Neural cell (in vitro differentiated cells): ENCODE data around the gene TOR1A.

ENCODE experiments used
- CTCF ChIP-seq: fragments of 450-650 bp; IDR thresholded peaks from 2 replicates; pipeline ENCODE4 v1.5.1; 2014; ENCODE audit warnings: antibody characterized with exemption, mild to moderate bottlenecking, moderate library complexity; ENCODE audit not compliant: poor library complexity, severe bottlenecking
- EP300 ChIP-seq: fragments of 450-650 bp; conservative IDR thresholded peaks from 2 replicates; pipeline ENCODE4 v1.6.1; 2014; ENCODE audit warnings: antibody characterized with exemption, mild to moderate bottlenecking, moderate library complexity; ENCODE audit not compliant: poor library complexity, severe bottlenecking
- EZH2 ChIP-seq: fragments of 200-600, 300-800 bp; shearing (Covaris generic), sonication (generic); IDR thresholded peaks from 2 replicates; pipeline ENCODE4 v1.6.1; 2014; ENCODE audit warnings: antibody characterized with exemption, low read length, borderline replicate concordance, mild to moderate bottlenecking; ENCODE audit not compliant: insufficient read depth, poor library complexity, severe bottlenecking
- MXI1 ChIP-seq: fragments of 450-650 bp; conservative IDR thresholded peaks from 2 replicates; pipeline ENCODE4 v1.6.1; 2014; ENCODE audit warnings: antibody characterized with exemption, mild to moderate bottlenecking; ENCODE audit not compliant: poor library complexity, severe bottlenecking
- POLR2AphosphoS5 ChIP-seq: IDR thresholded peaks from 2 replicates; pipeline ENCODE4 v1.6.1; 2012
- RAD21 ChIP-seq: fragments of 450-650 bp; conservative IDR thresholded peaks from 2 replicates; pipeline ENCODE4 v1.6.1; 2014; ENCODE audit warnings: antibody characterized with exemption, mild to moderate bottlenecking, moderate library complexity
- TAF1 ChIP-seq: IDR thresholded peaks from 2 replicates; pipeline ENCODE4 v1.6.1; 2012; ENCODE audit warnings: low read depth

- TF ChIP-seq RAD21 (no peak), CTCF (no peak), POLR2AphosphoS5 (no peak), TAF1 (no peak), EZH2 (no peak), EP300 (no peak), MXI1 (no peak)
These were observed 27.1 kb upstream of the TOR1A start for GRCh38 chr9:129850821-129851550.
